Ascending aorta (tissue), 2 donors: ENCODE data around the gene ULBP1. TPM values are rescaled to one million over a fixed set of nuclear protein-coding genes. Genes with fewer than 3 reads are reported as not detected.
A peak's percentile ranks its signal among the peaks of the same experiment; 100 is the strongest.

Experiments
- DNase-seq, 2 donors: peaks; one replicate each; pipeline ENCODE4 v3.0.0-alpha.2; 2019; ENCODE audit warnings: low spot score in 2 of 2
- H3K27ac ChIP-seq, 2 donors: fragments of 200-600 bp; sonication (generic); one replicate each; pipeline ENCODE4 v1.5.1; 2016 to 2017; ENCODE audit warnings: mild to moderate bottlenecking in 1 of 2
- H3K27me3 ChIP-seq: fragments of 200-600 bp; sonication (generic); one replicate; pipeline ENCODE4 v1.5.1; 2017
- H3K36me3 ChIP-seq, 2 donors: fragments of 200-600 bp; sonication (generic); one replicate each; pipeline ENCODE4 v1.5.1; 2016
- H3K4me1 ChIP-seq, 2 donors: fragments of 200-600 bp; sonication (generic); one replicate each; pipeline ENCODE4 v1.5.1; 2016 to 2017; ENCODE audit warnings: mild to moderate bottlenecking in 1 of 2
- H3K4me3 ChIP-seq, 2 donors: fragments of 200-600 bp; sonication (generic); one replicate each; pipeline ENCODE4 v1.5.1; 2016 to 2017; ENCODE audit warnings: mild to moderate bottlenecking in 1 of 2
- H3K9me3 ChIP-seq, 2 donors: fragments of 200-600 bp; sonication (generic); one replicate each; pipeline ENCODE4 v1.5.1; 2016
- CTCF ChIP-seq, 3 experiments: fragments of 200-600 bp in 2 of 3; fragments of 450-650 bp in 1 of 3; sonication (generic) in 2 of 3; IDR thresholded peaks; one replicate each; pipeline ENCODE4 v1.5.1; 2016 to 2019; ENCODE audit warnings: antibody characterized with exemption in 3 of 3, mild to moderate bottlenecking in 1 of 3, moderate library complexity in 1 of 3
- intact Hi-C: fragments of 100-400 bp; cut with DNase I; formaldehyde crosslinking; loops from one replicate; pipeline ENCODE4 v1.15.1; 2023
- total RNA-seq: library from RNA; depleted of rRNA; stranded (reverse); fragments of >200 nt; gene quantifications from one replicate; pipeline ENCODE4 v1.1.0, GENCODE V29; 2016

The ULBP1 gene
- total RNA-seq, 1 donor from 2014 or later, result 3.8 TPM

GRCh38 chr6:149984773-149985172 lies 21.0 kb downstream of the ULBP1 start:
- no peak for DNase-seq
- no peak overlapping the region for H3K4me3 ChIP-seq
- H3K4me1 ChIP-seq, result no peaks in the 10 kb centered on the region
- intact Hi-C loops, result no loop called here
- peaks cover 17% of the 10 kb centered on the region for H3K27me3 ChIP-seq
- no peaks in the 10 kb centered on the region for H3K36me3 ChIP-seq
- H3K27ac ChIP-seq, result no peak overlapping the region
- peaks cover 0 to 22% of the 10 kb centered on the region in 2 donors for H3K9me3 ChIP-seq
- TF ChIP-seq CTCF (IDR thresholded peaks at IDR 0.05), result no peak

- Histone ChIP-seq H3K36me3 (no peaks in the 10 kb centered on the region), H3K4me1 (peaks cover 0 to 3% of the 10 kb centered on the region in 2 donors), H3K9me3 (peaks cover 0 to 22% of the 10 kb centered on the region in 2 donors), H3K4me3 (no peak overlapping the region), H3K27me3 (peaks cover 19% of the 10 kb centered on the region), H3K27ac (no peak overlapping the region)
- DNase-seq, result no peak
- TF ChIP-seq CTCF (IDR thresholded peaks at IDR 0.05), result no peak
- intact Hi-C loops, result no loop called here
These were observed 21.8 kb downstream of the ULBP1 start for GRCh38 chr6:149985481-149985937.

GRCh38 chr6:149987602-149988107 lies 23.9 kb downstream of the ULBP1 start:
- peak overlapping the region in 1 of 2 donors; percentile 5 for H3K4me3 ChIP-seq
- peaks cover 0 to 22% of the 10 kb centered on the region in 2 donors for H3K9me3 ChIP-seq
- no peak for TF ChIP-seq CTCF (IDR thresholded peaks at IDR 0.05)
- H3K36me3 ChIP-seq, result no peaks in the 10 kb centered on the region
- DNase-seq, result no peak
- intact Hi-C loops, result no loop called here
- peaks cover 21% of the 10 kb centered on the region for H3K27me3 ChIP-seq
- no peak overlapping the region for H3K27ac ChIP-seq
- H3K4me1 ChIP-seq, result peaks cover 0 to 10% of the 10 kb centered on the region in 2 donors

- peaks cover 0 to 10% of the 10 kb centered on the region in 2 donors for H3K4me1 ChIP-seq
- H3K27ac ChIP-seq, result no peak overlapping the region
- no peak for DNase-seq
- H3K9me3 ChIP-seq, result peaks cover 0 to 22% of the 10 kb centered on the region in 2 donors
- TF ChIP-seq CTCF (IDR thresholded peaks at IDR 0.05), result no peak
- H3K27me3 ChIP-seq, result peaks cover 21% of the 10 kb centered on the region
- intact Hi-C loops, result no loop called here
- peak overlapping the region in 1 of 2 donors; percentile 21 for H3K4me3 ChIP-seq
- H3K36me3 ChIP-seq, result no peaks in the 10 kb centered on the region
These were observed 25.0 kb downstream of the ULBP1 start for GRCh38 chr6:149988550-149989346.

GRCh38 chr6:149990212-149990660 lies 26.5 kb downstream of the ULBP1 start:
- peaks cover 11% of the 10 kb centered on the region for H3K27me3 ChIP-seq
- intact Hi-C loops, result no loop called here
- TF ChIP-seq CTCF (IDR thresholded peaks at IDR 0.05), result no peak
- peaks cover 0 to 10% of the 10 kb centered on the region in 2 donors for H3K4me1 ChIP-seq
- H3K4me3 ChIP-seq, result peak overlapping the region; percentile 25 to 31
- no peak overlapping the region for H3K27ac ChIP-seq
- peaks cover 0 to 22% of the 10 kb centered on the region in 2 donors for H3K9me3 ChIP-seq
- DNase-seq, result no peak
- H3K36me3 ChIP-seq, result no peaks in the 10 kb centered on the region
